GM18861 (cell line): ENCODE results near the gene IL1RL1.
A peak's percentile ranks its signal among the peaks of the same experiment; 100 is the strongest.
"Not testable (repeated sequence)": the region's sequence is repeated elsewhere in the genome, so short reads cannot be mapped to it uniquely, and the experiment has no call there.

Experiments
- ATAC-seq: cut with Tn5 transposase; IDR thresholded peaks from one replicate; pipeline ENCODE4 v1.9.1; 2021; ENCODE audit not compliant: unreplicated experiment

Gene IL1RL1

GRCh38 chr2:102291319-102292075 is 19.9 kb upstream of the IL1RL1 start:
- ATAC-seq: no peak

- ATAC-seq: no peak
Observed at GRCh38 chr2:102294802-102295489, 16.4 kb upstream of the IL1RL1 start.

GRCh38 chr2:102295566-102295965 is 15.8 kb upstream of the IL1RL1 start:
- no peak for ATAC-seq

- no peak for ATAC-seq
Observed at GRCh38 chr2:102296449-102296848, 14.9 kb upstream of the IL1RL1 start.

- ATAC-seq: no peak
Observed at GRCh38 chr2:102297891-102298290, 13.5 kb upstream of the IL1RL1 start.

GRCh38 chr2:102301867-102302362 is 9.4 kb upstream of the IL1RL1 start:
- peak; percentile 85 for ATAC-seq

- ATAC-seq: no peak
Observed at GRCh38 chr2:102302458-102302857, 8.9 kb upstream of the IL1RL1 start.

GRCh38 chr2:102303589-102303988 is 7.8 kb upstream of the IL1RL1 start:
- no peak for ATAC-seq

GRCh38 chr2:102304268-102304667 is 7.1 kb upstream of the IL1RL1 start:
- ATAC-seq: no peak

GRCh38 chr2:102304711-102305611 is 6.4 kb upstream of the IL1RL1 start:
- ATAC-seq: no peak

- no peak for ATAC-seq
Observed at GRCh38 chr2:102306125-102306524, 5.2 kb upstream of the IL1RL1 start.

- ATAC-seq: no peak
Observed at GRCh38 chr2:102313025-102313424, 1.7 kb downstream of the IL1RL1 start.

GRCh38 chr2:102313471-102313870 is 2.1 kb downstream of the IL1RL1 start:
- ATAC-seq: no peak

- ATAC-seq: no peak
Observed at GRCh38 chr2:102313950-102314349, 2.6 kb downstream of the IL1RL1 start.

- ATAC-seq: no peak
Observed at GRCh38 chr2:102315921-102316320, 4.6 kb downstream of the IL1RL1 start.

- ATAC-seq: no peak
Observed at GRCh38 chr2:102317715-102318114, 6.4 kb downstream of the IL1RL1 start.

GRCh38 chr2:102318437-102318836 is 7.1 kb downstream of the IL1RL1 start:
- ATAC-seq: no peak

GRCh38 chr2:102321941-102322719 is 10.8 kb downstream of the IL1RL1 start:
- ATAC-seq: no peak

- ATAC-seq: not testable (repeated sequence)
Observed at GRCh38 chr2:102324914-102325313, 13.6 kb downstream of the IL1RL1 start.

- ATAC-seq: no peak
Observed at GRCh38 chr2:102331311-102331980, 20.1 kb downstream of the IL1RL1 start.
